Activated CD4-positive, alpha-beta T cell treated with anti-CD3 and anti-CD28 coated beads, Interleukin-10, Interleukin-2, amounts not matched to agents 100 ng/mL and 50 ng/mL, durations not matched to agents 16 hours and 8 hours (primary cell): ENCODE results near the gene RBM45.
"Not testable (repeated sequence)": the region's sequence is repeated elsewhere in the genome, so short reads cannot be mapped to it uniquely, and the experiment has no call there.

Experiments used
- DNase-seq: peaks from one replicate; pipeline ENCODE4 v3.0.0-alpha.2; 2020

RBM45 gene

GRCh38 chr2:178112202-178113152, at the start of gene RBM45:
RBM45 (plus strand) TSS chr2:178112437; CDS start chr2:178112547, 110 bp downstream.
- DNase-seq = peak; percentile 93

GRCh38 chr2:178066324-178066723, 45.9 kb upstream of the RBM45 start:
- no peak for DNase-seq

- no peak for DNase-seq
These were observed 45.2 kb upstream of the RBM45 start for GRCh38 chr2:178066890-178067669.

GRCh38 chr2:178068823-178069454, 43.3 kb upstream of the RBM45 start:
- no peak for DNase-seq

GRCh38 chr2:178069551-178069950, 42.7 kb upstream of the RBM45 start:
- no peak for DNase-seq

- DNase-seq = no peak
These were observed 41.4 kb upstream of the RBM45 start for GRCh38 chr2:178070824-178071223.

- no peak for DNase-seq
These were observed 40.2 kb upstream of the RBM45 start for GRCh38 chr2:178072000-178072382.

- DNase-seq = peak; percentile 62
These were observed 39.6 kb upstream of the RBM45 start, which contains the start of gene PDE11A for GRCh38 chr2:178072383-178073301. PDE11A (minus strand) TSS chr2:178072777; CDS start chr2:178072437, 340 bp downstream.

GRCh38 chr2:178074123-178075005, 37.9 kb upstream of the RBM45 start:
- DNase-seq = no peak

- no peak for DNase-seq
These were observed 37.3 kb upstream of the RBM45 start for GRCh38 chr2:178075006-178075326.

GRCh38 chr2:178076130-178076529, 36.1 kb upstream of the RBM45 start:
- no peak for DNase-seq

- DNase-seq = not testable (repeated sequence)
These were observed 33.0 kb upstream of the RBM45 start for GRCh38 chr2:178079279-178079678.

- no peak for DNase-seq
These were observed 29.7 kb upstream of the RBM45 start for GRCh38 chr2:178082408-178083045.

GRCh38 chr2:178084273-178084672, 28.0 kb upstream of the RBM45 start:
- no peak for DNase-seq

GRCh38 chr2:178088774-178089270, 23.4 kb upstream of the RBM45 start:
- DNase-seq = no peak

GRCh38 chr2:178093471-178093870, 18.8 kb upstream of the RBM45 start:
- DNase-seq = no peak

GRCh38 chr2:178101321-178102079, 10.7 kb upstream of the RBM45 start:
- no peak for DNase-seq

GRCh38 chr2:178105566-178105965, 6.7 kb upstream of the RBM45 start:
- no peak for DNase-seq

GRCh38 chr2:178106053-178106452, 6.2 kb upstream of the RBM45 start:
- no peak for DNase-seq

GRCh38 chr2:178108176-178108575, 4.1 kb upstream of the RBM45 start:
- no peak for DNase-seq
